ENCODE results near the gene CIAO3. TPM values are rescaled to one million over a fixed set of nuclear protein-coding genes. Genes with fewer than 3 reads are reported as not detected.

CIAO3 gene
- total RNA-seq, 4 donors from 2014 or later = 73.4 to 164 (median 117) TPM

DNA sequence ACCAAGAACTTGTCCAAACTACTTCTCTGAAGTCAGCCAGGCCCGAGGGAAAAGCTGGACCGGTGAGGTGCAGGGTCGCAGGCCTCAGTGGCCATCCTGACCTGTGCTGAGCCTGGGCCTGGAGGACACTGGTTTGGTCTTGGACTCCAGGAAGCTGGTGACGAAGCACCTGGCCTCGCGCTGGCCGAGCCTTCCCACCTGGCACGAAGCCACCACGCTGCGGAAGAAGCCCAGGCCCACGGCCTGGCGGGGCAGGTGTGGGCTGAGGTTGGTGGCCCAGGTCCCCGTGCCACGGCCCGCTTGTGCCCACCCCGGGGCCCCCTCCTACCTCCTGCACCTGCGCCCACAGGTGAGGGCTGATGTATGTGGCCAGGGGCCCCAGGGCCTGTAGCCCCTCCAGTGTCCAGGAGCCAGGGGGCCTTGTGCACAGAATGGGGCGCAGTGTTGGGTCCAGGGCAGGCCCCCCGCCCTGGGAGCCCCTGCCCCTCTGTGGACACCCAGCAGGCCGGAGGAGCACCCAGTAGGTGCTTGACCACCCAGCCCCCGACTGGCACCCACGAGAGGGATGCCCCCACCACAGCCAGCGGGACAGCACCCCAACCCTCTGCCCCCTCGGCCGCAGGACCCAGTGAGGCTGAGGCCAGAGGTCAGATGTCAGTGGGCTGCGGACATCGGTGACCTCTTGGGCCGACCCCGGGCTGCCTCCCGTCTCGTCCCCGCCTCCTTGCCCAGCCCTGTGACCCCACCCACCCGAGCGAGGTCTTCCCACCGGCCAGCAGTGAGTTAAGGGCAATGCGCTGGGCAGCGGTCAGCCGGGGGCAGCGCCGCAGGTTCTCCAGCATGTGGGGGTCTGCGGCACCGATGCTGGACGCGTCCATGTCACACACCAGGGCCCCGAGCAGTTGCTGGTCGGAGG lies 33.5 kb upstream of the CIAO3 start:
- DNase-seq = no peak
- Histone ChIP-seq H3K27me3 (no peaks in the 10 kb centered on the region), H3K4me3 (no peak overlapping the region), H3K36me3 (no peaks in the 10 kb centered on the region), H3K4me1 (no peaks in the 10 kb centered on the region), H3K9me3 (no peaks in the 10 kb centered on the region), H3K27ac (no peak overlapping the region)
- no peak for TF ChIP-seq POLR2A (IDR thresholded peaks at IDR 0.05)
- TF ChIP-seq, protein P1, sequence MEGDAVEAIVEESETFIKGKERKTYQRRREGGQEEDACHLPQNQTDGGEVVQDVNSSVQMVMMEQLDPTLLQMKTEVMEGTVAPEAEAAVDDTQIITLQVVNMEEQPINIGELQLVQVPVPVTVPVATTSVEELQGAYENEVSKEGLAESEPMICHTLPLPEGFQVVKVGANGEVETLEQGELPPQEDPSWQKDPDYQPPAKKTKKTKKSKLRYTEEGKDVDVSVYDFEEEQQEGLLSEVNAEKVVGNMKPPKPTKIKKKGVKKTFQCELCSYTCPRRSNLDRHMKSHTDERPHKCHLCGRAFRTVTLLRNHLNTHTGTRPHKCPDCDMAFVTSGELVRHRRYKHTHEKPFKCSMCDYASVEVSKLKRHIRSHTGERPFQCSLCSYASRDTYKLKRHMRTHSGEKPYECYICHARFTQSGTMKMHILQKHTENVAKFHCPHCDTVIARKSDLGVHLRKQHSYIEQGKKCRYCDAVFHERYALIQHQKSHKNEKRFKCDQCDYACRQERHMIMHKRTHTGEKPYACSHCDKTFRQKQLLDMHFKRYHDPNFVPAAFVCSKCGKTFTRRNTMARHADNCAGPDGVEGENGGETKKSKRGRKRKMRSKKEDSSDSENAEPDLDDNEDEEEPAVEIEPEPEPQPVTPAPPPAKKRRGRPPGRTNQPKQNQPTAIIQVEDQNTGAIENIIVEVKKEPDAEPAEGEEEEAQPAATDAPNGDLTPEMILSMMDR (IDR thresholded peaks at IDR 0.05) = no peak

DNA sequence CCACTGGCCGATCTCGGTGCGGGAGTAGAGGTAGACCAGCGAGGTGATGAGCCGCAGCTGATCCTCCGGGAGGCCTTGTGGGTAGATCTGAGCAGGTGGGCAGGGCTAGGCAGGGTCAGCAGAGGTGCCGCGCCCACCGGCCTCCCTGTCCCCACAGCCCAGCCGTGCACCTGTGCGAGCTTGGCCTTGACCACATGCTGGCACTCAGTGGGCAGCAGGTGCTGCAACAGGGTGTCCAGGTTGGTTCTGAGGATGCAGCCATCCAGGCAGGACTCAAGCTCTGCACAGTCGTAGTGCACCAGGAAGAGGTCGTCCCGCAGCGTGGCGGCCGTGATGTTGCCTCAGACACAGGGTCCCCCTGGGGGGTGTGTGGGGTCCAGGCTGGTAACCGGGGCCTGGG lies 32.2 kb upstream of the CIAO3 start:
- Histone ChIP-seq H3K4me3 (no peak overlapping the region), H3K36me3 (no peaks in the 10 kb centered on the region), H3K9me3 (no peaks in the 10 kb centered on the region), H3K4me1 (no peaks in the 10 kb centered on the region), H3K27me3 (no peaks in the 10 kb centered on the region), H3K27ac (no peak overlapping the region)
- DNase-seq = no peak
- TF ChIP-seq POLR2A (IDR thresholded peaks at IDR 0.05) = no peak
- TF ChIP-seq, protein P1 (IDR thresholded peaks at IDR 0.05) = no peak

DNA sequence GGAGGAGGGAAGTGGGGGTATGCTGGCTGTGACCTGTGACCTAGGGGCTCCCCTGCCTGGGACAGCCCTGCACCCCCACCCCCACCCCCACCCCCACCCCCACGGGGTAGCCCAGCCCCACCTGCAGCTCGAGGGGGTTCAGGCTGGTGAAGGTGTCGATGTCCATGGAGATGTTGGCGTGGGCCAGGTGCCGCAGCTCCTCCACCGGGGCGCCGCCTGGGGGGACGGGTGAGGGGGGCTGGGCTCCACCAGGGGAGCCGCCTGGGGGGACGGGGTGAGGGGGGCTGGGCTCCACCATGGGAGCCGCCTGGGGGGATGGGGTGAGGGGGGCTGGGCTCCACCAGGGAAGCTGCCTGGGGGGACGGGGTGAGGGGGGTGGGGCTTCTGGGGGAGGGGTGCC lies 29.6 kb upstream of the CIAO3 start:
- TF ChIP-seq, protein P1 (IDR thresholded peaks at IDR 0.05) = no peak
- TF ChIP-seq POLR2A (IDR thresholded peaks at IDR 0.05) = no peak
- Histone ChIP-seq H3K27me3 (no peaks in the 10 kb centered on the region), H3K27ac (no peak overlapping the region), H3K4me1 (no peaks in the 10 kb centered on the region), H3K9me3 (no peaks in the 10 kb centered on the region), H3K36me3 (no peaks in the 10 kb centered on the region), H3K4me3 (no peak overlapping the region)
- no peak for DNase-seq

DNA sequence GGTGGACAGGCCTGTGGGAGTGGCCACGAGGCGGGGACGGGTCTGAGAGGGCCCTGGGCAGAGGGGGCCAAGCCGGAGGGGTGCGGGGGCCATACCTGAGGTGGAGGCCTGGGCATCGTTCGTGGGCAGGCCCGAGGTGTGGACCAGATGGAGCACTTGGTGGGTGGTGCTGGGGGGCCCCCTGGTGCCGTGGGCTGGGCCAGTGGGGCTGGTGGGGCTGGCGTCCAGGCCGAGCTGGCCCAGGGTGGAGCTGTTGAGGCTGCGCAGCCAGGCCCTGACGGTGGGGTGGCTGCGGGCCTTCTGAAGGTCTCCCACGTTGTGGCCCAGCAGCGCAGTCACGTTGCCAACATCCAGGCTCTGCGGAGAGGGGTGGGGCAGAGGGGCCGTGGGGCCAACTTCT lies 29.1 kb upstream of the CIAO3 start:
- Histone ChIP-seq H3K4me3 (no peak overlapping the region), H3K4me1 (no peaks in the 10 kb centered on the region), H3K27ac (no peak overlapping the region), H3K9me3 (no peaks in the 10 kb centered on the region), H3K36me3 (no peaks in the 10 kb centered on the region), H3K27me3 (no peaks in the 10 kb centered on the region)
- DNase-seq = no peak
- no peak for TF ChIP-seq POLR2A (IDR thresholded peaks at IDR 0.05)
- TF ChIP-seq, protein P1 (IDR thresholded peaks at IDR 0.05) = no peak

DNA sequence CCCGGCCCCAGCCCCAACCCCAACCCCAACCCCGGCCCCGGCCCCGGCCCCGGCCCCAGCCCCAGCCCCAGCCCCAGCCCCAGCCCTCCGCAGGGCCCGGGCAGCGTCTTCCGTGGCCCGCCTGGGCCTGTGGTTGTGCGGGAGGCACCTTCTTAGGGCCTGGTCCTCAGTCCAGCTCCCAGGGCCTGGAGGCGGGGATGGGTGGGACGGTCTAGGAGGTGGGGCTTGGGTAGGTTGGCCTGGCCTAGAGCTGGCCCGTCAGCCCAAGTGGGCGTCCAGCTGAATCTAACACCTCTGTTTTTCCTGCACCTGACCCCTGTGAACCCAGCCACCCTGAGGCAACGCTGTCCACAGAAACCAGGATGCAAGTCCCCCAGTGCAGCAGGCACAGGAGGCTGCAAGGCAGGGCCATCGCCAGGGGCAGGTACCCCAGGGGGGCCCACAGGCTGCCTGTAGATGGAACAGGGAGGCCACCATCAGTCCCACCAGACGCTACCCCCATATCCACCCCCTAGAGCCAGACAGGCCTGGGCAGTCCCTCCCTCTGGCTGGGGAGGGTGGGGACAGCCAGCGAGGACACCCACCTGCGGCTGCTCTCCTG lies 28.5 kb upstream of the CIAO3 start:
- Histone ChIP-seq H3K9me3 (no peaks in the 10 kb centered on the region), H3K36me3 (no peaks in the 10 kb centered on the region), H3K27me3 (no peaks in the 10 kb centered on the region), H3K4me1 (no peaks in the 10 kb centered on the region), H3K4me3 (no peak overlapping the region), H3K27ac (no peak overlapping the region)
- TF ChIP-seq, protein P1 (IDR thresholded peaks at IDR 0.05) = no peak
- TF ChIP-seq POLR2A (IDR thresholded peaks at IDR 0.05) = no peak
- DNase-seq = no peak
